ENCODE data around the gene RPS25. TPM values are rescaled to one million over a fixed set of nuclear protein-coding genes. Genes with fewer than 3 reads are reported as not detected.

The RPS25 gene
- total RNA-seq, 4 donors from 2014 or later: 852 to 1,992 (median 1,622) TPM

DNA sequence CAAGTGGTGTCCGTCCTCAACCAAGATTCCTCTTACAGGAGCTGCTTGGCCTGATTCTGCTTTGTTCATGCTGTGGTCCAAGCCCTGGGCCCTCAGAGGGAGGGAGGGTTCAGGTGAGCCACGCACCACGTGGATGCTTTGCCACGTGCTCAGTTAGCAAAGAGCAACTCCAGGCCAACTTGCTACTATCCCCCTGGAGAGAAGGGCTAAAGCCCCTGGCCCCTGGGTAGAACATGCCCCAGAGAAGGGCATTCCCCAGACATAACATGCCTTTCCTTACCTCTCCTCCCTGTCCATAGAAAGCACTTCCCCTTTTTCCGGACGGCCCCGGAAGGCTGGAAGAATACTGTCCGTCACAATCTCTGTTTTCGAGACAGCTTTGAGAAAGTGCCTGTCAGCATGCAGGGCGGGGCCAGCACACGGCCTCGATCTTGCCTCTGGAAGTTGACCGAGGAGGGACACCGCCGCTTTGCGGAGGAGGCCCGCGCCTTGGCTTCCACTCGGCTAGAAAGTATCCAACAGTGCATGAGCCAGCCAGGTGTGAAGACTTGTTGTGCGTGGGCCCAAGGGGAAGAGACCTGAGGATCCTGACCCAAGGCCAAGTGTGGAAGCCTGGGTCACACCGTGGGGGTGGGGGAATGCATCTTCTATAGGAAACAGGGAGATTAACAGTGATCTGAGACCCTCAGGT lies 37.8 kb downstream of the RPS25 start:
- intact Hi-C loops (cut with DNase I): no loop called here
- peaks cover 13 to 33% of the 10 kb centered on the region in 2 donors for H3K4me1 ChIP-seq
- WGBS, 2 donors: 11% methylated on average over 16 to 17 of the region's 21 CpGs
- peak; percentile 86 to 91 for DNase-seq
- H3K4me3 ChIP-seq (replicated peaks in 1 of 3): no peak overlapping the region
- H3K27ac ChIP-seq: peak overlapping the region in 2 of 3 donors; percentile 65 to 71
- peak in 1 of 2 donors; percentile 2 for TF ChIP-seq POLR2A (IDR thresholded peaks at IDR 0.05)
- TF ChIP-seq, protein P1, sequence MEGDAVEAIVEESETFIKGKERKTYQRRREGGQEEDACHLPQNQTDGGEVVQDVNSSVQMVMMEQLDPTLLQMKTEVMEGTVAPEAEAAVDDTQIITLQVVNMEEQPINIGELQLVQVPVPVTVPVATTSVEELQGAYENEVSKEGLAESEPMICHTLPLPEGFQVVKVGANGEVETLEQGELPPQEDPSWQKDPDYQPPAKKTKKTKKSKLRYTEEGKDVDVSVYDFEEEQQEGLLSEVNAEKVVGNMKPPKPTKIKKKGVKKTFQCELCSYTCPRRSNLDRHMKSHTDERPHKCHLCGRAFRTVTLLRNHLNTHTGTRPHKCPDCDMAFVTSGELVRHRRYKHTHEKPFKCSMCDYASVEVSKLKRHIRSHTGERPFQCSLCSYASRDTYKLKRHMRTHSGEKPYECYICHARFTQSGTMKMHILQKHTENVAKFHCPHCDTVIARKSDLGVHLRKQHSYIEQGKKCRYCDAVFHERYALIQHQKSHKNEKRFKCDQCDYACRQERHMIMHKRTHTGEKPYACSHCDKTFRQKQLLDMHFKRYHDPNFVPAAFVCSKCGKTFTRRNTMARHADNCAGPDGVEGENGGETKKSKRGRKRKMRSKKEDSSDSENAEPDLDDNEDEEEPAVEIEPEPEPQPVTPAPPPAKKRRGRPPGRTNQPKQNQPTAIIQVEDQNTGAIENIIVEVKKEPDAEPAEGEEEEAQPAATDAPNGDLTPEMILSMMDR (IDR thresholded peaks at IDR 0.05): no peak
- H3K9me3 ChIP-seq: no peaks in the 10 kb centered on the region
- no peaks in the 10 kb centered on the region for H3K27me3 ChIP-seq
- H3K36me3 ChIP-seq: no peaks in the 10 kb centered on the region

DNA sequence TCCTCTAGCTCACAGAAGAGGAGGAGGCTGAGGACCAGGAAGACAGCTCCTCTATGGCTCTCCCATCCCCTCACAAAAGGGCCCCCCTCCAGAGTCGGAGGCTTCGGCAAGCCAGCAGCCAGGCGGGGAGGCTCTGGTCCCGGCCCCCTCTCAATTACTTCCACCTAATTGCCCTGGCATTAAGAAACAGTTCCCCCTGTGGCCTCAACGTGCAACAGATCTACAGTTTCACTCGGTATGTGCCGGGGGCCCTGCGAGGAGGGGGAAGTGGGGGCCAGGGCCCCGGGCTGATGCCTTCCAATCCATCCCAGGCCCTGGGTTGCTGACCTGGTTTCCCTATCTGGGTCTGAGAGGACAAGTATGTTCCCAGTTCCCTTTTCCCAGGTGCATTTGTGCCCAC lies 38.7 kb downstream of the RPS25 start:
- H3K27me3 ChIP-seq: no peaks in the 10 kb centered on the region
- no peak overlapping the region for H3K4me3 ChIP-seq (replicated peaks in 1 of 3)
- intact Hi-C loops (cut with DNase I): no loop called here
- no peaks in the 10 kb centered on the region for H3K36me3 ChIP-seq
- WGBS, 2 donors: 36 to 45% methylated on average over 7 to 9 of the region's 9 CpGs
- peaks cover 10 to 26% of the 10 kb centered on the region in 2 donors for H3K4me1 ChIP-seq
- DNase-seq: peak; percentile 2 to 7
- TF ChIP-seq, protein P1 (IDR thresholded peaks at IDR 0.05): no peak
- TF ChIP-seq POLR2A (IDR thresholded peaks at IDR 0.05): no peak
- no peaks in the 10 kb centered on the region for H3K9me3 ChIP-seq
- peak overlapping the region; percentile 33 to 71 (median 65) for H3K27ac ChIP-seq

DNA sequence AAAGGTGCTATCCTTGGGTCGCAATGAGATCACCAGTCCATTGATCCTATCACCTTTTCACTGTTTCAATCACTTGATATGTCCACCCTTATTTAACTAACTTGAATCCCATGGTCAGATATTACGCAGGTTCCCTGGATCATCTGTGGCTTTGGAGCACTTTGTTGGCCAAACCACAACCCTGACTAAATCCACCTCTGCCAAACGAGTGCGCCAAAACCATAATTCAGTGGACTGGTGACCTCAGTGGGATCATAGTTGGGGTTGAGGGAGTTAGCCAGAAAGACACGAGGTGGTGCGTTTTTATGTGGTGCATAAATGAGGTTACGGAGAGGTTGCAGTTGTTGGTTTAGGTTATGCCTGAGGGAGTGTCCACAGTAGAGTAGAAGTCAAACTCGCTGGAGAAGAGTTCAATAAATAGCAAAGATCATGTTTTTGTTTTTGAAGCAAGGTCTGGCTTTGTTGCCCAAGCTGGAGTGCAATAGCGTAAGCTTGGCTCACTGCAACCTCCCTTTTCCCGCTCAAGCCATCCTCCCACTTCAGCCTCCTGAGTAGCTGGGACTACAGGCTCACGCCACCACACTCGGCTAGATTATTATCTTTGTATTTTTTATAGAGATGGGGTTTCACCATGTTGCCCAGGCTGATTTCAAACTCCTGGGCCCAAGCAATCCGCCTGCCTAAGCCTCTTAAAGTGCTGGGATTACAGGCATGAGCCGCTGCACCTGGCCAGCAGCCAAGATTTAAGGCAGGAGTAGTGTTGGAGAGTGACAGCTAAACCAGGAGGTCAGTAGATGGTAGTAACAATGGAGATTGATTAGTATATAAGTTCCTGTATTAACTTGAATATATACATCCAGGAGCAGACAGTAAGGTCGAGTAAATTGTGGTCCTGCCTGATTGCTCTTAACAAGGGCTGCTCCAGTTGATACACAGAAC lies 42.1 kb downstream of the RPS25 start:
- Histone ChIP-seq H3K9me3 (no peaks in the 10 kb centered on the region), H3K4me1 (peaks cover 9 to 24% of the 10 kb centered on the region in 2 donors), H3K27me3 (no peaks in the 10 kb centered on the region), H3K4me3 (replicated peaks in 1 of 3) (no peak overlapping the region), H3K27ac (no peak overlapping the region), H3K36me3 (no peaks in the 10 kb centered on the region)
- intact Hi-C loops (cut with DNase I): no loop called here
- 76 to 79% methylated on average over 15 of the region's 15 CpGs for WGBS, 2 donors
- peak; percentile 61 to 63 for DNase-seq
- TF ChIP-seq, protein P1 (IDR thresholded peaks at IDR 0.05): no peak
- TF ChIP-seq POLR2A (IDR thresholded peaks at IDR 0.05): no peak

GRCh38 chr11:118973985-118974384 lies 44.2 kb downstream of the RPS25 start:
- intact Hi-C loops (cut with DNase I): no loop called here
- Histone ChIP-seq H3K9me3 (no peaks in the 10 kb centered on the region), H3K36me3 (no peaks in the 10 kb centered on the region), H3K4me3 (replicated peaks in 1 of 3) (no peak overlapping the region), H3K4me1 (peaks cover 0 to 5% of the 10 kb centered on the region in 2 donors), H3K27ac (no peak overlapping the region), H3K27me3 (no peaks in the 10 kb centered on the region)
- no peak for TF ChIP-seq POLR2A (IDR thresholded peaks at IDR 0.05)
- TF ChIP-seq, protein P1 (IDR thresholded peaks at IDR 0.05): no peak
- no peak for DNase-seq
- WGBS, 2 donors: 92 to 95% methylated on average over 2 of the region's 2 CpGs
